Measurements from ENCODE around the gene NHEJ1. TPM values are rescaled to one million over a fixed set of nuclear protein-coding genes. Genes with fewer than 3 reads are reported as not detected.

The NHEJ1 gene
- total and polyA plus RNA-seq, 4 donors, result 6.1 to 13.5 (median 9.9) TPM

DNA sequence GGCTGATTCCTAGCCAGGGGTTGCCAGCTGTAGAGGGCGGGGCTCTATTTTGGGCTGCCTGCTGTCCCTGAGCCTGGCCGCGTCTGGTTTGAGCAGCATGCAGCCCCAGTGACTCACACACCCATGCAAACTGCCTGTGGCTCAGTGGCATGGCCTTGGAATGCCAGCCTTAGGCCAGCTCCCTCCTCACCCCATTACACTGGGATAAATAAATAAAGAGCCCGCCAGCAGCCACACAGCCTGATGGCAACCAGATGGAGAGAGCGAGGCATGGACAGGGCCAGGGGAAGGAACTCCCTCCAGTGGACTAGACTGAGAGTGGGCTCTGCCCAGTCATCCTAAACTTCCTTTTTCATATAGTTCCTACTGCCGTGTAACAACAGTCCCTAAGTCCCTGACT lies 18.3 kb downstream of the NHEJ1 start:
- H3K9ac ChIP-seq (ENCODE audit: low read depth in 1 of 2, low read length in 2 of 2), result no peak overlapping the region
- no peaks in the 10 kb centered on the region for H3K9me3 ChIP-seq (ENCODE audit: control insufficient read depth in 4 of 4, low read length in 3 of 4)
- TF ChIP-seq RXRA (IDR thresholded peaks at IDR 0.05), result no peak
- TF ChIP-seq, protein P1, sequence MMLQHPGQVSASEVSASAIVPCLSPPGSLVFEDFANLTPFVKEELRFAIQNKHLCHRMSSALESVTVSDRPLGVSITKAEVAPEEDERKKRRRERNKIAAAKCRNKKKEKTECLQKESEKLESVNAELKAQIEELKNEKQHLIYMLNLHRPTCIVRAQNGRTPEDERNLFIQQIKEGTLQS (IDR thresholded peaks at IDR 0.05), result no peak
- no peak for TF ChIP-seq FOXA1 (IDR thresholded peaks at IDR 0.05)
- TF ChIP-seq, protein P2, sequence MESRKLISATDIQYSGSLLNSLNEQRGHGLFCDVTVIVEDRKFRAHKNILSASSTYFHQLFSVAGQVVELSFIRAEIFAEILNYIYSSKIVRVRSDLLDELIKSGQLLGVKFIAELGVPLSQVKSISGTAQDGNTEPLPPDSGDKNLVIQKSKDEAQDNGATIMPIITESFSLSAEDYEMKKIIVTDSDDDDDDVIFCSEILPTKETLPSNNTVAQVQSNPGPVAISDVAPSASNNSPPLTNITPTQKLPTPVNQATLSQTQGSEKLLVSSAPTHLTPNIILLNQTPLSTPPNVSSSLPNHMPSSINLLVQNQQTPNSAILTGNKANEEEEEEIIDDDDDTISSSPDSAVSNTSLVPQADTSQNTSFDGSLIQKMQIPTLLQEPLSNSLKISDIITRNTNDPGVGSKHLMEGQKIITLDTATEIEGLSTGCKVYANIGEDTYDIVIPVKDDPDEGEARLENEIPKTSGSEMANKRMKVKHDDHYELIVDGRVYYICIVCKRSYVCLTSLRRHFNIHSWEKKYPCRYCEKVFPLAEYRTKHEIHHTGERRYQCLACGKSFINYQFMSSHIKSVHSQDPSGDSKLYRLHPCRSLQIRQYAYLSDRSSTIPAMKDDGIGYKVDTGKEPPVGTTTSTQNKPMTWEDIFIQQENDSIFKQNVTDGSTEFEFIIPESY (IDR thresholded peaks at IDR 0.05), result no peak
- no peak for TF ChIP-seq YY1 (IDR thresholded peaks at IDR 0.05)
- TF ChIP-seq SP1 (IDR thresholded peaks at IDR 0.05), result no peak
- no peak for TF ChIP-seq GABPA (IDR thresholded peaks at IDR 0.05 in 1 of 2, conservative IDR thresholded peaks at IDR 0.05 in 1 of 2)
- TF ChIP-seq, protein P3, sequence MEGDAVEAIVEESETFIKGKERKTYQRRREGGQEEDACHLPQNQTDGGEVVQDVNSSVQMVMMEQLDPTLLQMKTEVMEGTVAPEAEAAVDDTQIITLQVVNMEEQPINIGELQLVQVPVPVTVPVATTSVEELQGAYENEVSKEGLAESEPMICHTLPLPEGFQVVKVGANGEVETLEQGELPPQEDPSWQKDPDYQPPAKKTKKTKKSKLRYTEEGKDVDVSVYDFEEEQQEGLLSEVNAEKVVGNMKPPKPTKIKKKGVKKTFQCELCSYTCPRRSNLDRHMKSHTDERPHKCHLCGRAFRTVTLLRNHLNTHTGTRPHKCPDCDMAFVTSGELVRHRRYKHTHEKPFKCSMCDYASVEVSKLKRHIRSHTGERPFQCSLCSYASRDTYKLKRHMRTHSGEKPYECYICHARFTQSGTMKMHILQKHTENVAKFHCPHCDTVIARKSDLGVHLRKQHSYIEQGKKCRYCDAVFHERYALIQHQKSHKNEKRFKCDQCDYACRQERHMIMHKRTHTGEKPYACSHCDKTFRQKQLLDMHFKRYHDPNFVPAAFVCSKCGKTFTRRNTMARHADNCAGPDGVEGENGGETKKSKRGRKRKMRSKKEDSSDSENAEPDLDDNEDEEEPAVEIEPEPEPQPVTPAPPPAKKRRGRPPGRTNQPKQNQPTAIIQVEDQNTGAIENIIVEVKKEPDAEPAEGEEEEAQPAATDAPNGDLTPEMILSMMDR (IDR thresholded peaks at IDR 0.05; ENCODE audit: low read depth, low read length, missing input control), result no peak
- no peak for TF ChIP-seq HNF4G (IDR thresholded peaks at IDR 0.05)
- no peak for TF ChIP-seq EGR1 (IDR thresholded peaks at IDR 0.05; ENCODE audit: low read depth in 2 of 2)
- TF ChIP-seq HNF4A (conservative IDR thresholded peaks at IDR 0.05), result no peak
- TF ChIP-seq JUND (IDR thresholded peaks at IDR 0.05), result no peak
- TF ChIP-seq TAF1 (conservative IDR thresholded peaks at IDR 0.05), result no peak
- DNase-seq (ENCODE audit: low spot score), result no peak
- no peaks in the 10 kb centered on the region for H3K27me3 ChIP-seq (ENCODE audit: control insufficient read depth in 4 of 4, insufficient read depth in 4 of 4, low read length in 3 of 4)
- H3K27ac ChIP-seq (ENCODE audit: low read depth in 1 of 2, low read length in 2 of 2), result no peak overlapping the region
- no peaks in the 10 kb centered on the region for H3K4me1 ChIP-seq (ENCODE audit: control insufficient read depth in 4 of 4, insufficient read depth in 4 of 4, low read length in 3 of 4)
- H3K4me3 ChIP-seq (ENCODE audit: low read depth in 1 of 3, low read length in 3 of 3), result no peak overlapping the region
- 94% methylated on average over 6 of the region's 6 CpGs for WGBS
- peaks cover 2 to 24% (median 11%) of the 10 kb centered on the region in 4 donors for H3K36me3 ChIP-seq (ENCODE audit: control insufficient read depth in 4 of 4, insufficient read depth in 3 of 4, low read depth in 1 of 4, low read length in 3 of 4)

DNA sequence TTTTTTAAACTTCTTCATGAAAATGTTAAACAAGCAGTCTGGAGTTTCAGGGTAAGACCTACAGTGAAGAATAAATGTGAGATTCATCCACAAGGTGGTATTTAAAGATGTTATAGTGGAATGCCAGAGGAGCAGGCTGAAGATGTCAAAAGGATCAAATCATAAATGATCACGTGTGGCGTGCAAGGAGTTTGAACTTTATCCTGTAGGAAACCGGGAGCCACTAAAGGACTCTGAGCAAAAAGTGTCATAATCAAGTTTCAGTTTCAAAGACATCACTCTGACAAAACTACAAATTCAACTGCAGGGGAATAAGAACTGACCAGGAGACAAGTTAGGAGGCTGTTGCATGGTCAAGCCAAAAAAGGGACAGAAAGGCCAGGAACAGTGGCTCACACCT lies 19.9 kb downstream of the NHEJ1 start:
- no peak overlapping the region for H3K27ac ChIP-seq (ENCODE audit: low read depth in 1 of 2, low read length in 2 of 2)
- no peak for DNase-seq (ENCODE audit: low spot score)
- H3K4me3 ChIP-seq (ENCODE audit: low read depth in 1 of 3, low read length in 3 of 3), result no peak overlapping the region
- no peaks in the 10 kb centered on the region for H3K27me3 ChIP-seq (ENCODE audit: control insufficient read depth in 4 of 4, insufficient read depth in 4 of 4, low read length in 3 of 4)
- no peak for TF ChIP-seq RXRA (IDR thresholded peaks at IDR 0.05)
- no peak for TF ChIP-seq FOXA2 (IDR thresholded peaks at IDR 0.05)
- no peak for TF ChIP-seq EGR1 (IDR thresholded peaks at IDR 0.05; ENCODE audit: low read depth in 2 of 2)
- TF ChIP-seq, protein P4, sequence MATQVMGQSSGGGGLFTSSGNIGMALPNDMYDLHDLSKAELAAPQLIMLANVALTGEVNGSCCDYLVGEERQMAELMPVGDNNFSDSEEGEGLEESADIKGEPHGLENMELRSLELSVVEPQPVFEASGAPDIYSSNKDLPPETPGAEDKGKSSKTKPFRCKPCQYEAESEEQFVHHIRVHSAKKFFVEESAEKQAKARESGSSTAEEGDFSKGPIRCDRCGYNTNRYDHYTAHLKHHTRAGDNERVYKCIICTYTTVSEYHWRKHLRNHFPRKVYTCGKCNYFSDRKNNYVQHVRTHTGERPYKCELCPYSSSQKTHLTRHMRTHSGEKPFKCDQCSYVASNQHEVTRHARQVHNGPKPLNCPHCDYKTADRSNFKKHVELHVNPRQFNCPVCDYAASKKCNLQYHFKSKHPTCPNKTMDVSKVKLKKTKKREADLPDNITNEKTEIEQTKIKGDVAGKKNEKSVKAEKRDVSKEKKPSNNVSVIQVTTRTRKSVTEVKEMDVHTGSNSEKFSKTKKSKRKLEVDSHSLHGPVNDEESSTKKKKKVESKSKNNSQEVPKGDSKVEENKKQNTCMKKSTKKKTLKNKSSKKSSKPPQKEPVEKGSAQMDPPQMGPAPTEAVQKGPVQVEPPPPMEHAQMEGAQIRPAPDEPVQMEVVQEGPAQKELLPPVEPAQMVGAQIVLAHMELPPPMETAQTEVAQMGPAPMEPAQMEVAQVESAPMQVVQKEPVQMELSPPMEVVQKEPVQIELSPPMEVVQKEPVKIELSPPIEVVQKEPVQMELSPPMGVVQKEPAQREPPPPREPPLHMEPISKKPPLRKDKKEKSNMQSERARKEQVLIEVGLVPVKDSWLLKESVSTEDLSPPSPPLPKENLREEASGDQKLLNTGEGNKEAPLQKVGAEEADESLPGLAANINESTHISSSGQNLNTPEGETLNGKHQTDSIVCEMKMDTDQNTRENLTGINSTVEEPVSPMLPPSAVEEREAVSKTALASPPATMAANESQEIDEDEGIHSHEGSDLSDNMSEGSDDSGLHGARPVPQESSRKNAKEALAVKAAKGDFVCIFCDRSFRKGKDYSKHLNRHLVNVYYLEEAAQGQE (IDR thresholded peaks at IDR 0.05), result no peak
- TF ChIP-seq, protein P2 (IDR thresholded peaks at IDR 0.05), result no peak
- no peak for TF ChIP-seq SP1 (IDR thresholded peaks at IDR 0.05)
- TF ChIP-seq NR2F2 (IDR thresholded peaks at IDR 0.05), result no peak
- no peak for TF ChIP-seq FOXA1 (IDR thresholded peaks at IDR 0.05)
- no peak for TF ChIP-seq GABPA (IDR thresholded peaks at IDR 0.05 in 1 of 2, conservative IDR thresholded peaks at IDR 0.05 in 1 of 2)
- no peak for TF ChIP-seq YY1 (IDR thresholded peaks at IDR 0.05)
- TF ChIP-seq, protein P1 (IDR thresholded peaks at IDR 0.05), result no peak
- TF ChIP-seq, protein P5, sequence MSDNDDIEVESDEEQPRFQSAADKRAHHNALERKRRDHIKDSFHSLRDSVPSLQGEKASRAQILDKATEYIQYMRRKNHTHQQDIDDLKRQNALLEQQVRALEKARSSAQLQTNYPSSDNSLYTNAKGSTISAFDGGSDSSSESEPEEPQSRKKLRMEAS (IDR thresholded peaks at IDR 0.05), result no peak
- TF ChIP-seq HNF4G (IDR thresholded peaks at IDR 0.05), result no peak
- no peak for TF ChIP-seq HNF4A (conservative IDR thresholded peaks at IDR 0.05)
- TF ChIP-seq RAD21 (IDR thresholded peaks at IDR 0.05), result no peak
- TF ChIP-seq, protein P3 (IDR thresholded peaks at IDR 0.05; ENCODE audit: low read depth, low read length, missing input control), result no peak
- WGBS, result 53% methylated on average over 3 of the region's 3 CpGs
- H3K36me3 ChIP-seq (ENCODE audit: control insufficient read depth in 4 of 4, insufficient read depth in 3 of 4, low read depth in 1 of 4, low read length in 3 of 4), result peaks cover 2 to 17% (median 7%) of the 10 kb centered on the region in 4 donors
- H3K4me1 ChIP-seq (ENCODE audit: control insufficient read depth in 4 of 4, insufficient read depth in 4 of 4, low read length in 3 of 4), result no peaks in the 10 kb centered on the region
- H3K9ac ChIP-seq (ENCODE audit: low read depth in 1 of 2, low read length in 2 of 2), result no peak overlapping the region
- H3K9me3 ChIP-seq (ENCODE audit: control insufficient read depth in 4 of 4, low read length in 3 of 4), result no peaks in the 10 kb centered on the region
